Hematopoietic multipotent progenitor cell treated with erythropoietin and hydrocortisone succinate and interleukin-3 and kit ligand, for 4 days (in vitro differentiated cells): ENCODE data around the gene ARPP19.
"Not testable (repeated sequence)": the region's sequence is repeated elsewhere in the genome, so short reads cannot be mapped to it uniquely, and the experiment has no call there.

Experiments used
- DNase-seq: peaks from one replicate; pipeline ENCODE4 v3.0.0-alpha.2; 2015

Gene ARPP19, protein sequence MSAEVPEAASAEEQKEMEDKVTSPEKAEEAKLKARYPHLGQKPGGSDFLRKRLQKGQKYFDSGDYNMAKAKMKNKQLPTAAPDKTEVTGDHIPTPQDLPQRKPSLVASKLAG

DNA sequence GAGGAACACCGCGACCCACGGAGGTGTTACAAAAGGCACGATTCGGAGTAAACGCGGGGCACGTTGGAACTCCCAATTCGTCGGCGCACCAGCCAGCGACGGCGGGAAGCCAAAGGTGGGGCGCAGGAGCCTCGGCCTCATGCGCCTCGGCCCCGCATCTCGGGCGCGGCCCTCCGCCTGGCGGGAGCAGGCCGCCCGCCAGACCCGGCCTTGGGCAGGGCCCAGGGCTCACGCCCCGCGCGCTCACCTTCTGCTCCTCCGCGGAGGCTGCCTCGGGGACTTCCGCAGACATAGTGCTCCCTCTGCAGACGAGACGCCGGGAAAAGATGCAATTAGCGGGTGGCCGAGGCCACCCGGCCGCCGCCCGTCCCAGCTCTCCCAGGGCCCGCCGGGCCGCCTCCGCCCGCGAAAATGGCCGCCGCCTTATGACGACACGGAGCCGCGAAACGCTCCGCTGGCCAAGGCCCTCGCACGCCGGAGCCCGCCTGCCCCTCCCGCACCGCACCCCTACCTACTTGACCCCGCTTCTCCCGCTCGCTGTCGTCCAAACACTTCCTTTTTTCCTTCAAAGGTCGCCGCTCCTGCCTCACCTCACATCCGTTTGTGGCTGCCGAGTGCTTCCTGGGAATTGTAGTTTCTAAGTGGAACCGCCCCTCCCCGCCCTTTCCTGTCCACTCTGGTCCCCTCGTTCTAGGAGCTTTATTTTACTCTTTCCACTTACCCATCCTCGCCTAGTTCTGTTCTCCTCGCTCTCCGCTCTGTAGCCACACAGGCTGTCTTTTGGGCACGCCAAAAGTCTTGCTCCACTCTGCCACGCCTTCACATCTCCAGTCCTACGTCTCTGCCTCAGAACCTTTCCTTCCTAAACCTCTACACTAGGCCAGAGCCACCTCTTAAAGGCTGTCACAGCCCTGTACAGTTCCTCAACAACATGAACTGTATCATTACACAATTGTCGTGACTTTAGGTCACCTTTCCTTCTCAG is at the start of gene ARPP19:
Gene ARPP19, minus strand, starts transcription at position 430 of the 985 bp plus-strand sequence. Its CDS starts 138 bp downstream, at position 292.
- peak; percentile 97 for DNase-seq

DNA sequence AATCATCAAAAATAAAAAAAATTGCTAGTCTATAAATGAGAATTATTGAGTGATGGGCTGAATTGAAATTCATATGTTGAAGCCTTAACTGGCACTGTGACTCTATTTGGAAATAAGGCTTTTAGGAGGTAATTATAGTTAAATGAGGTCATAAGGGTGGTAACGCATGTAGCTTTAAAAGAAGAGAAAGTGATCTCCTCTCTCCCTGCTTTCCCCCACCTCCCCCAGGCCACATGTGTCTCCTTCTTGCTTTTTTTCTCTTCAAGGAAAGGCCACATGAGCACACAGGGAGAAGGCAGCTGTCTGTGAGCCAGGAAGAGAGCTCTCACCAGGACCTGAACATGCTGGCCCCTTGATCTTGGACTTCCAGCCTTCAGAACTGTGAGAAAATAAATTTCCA is 48.2 kb upstream of the ARPP19 start:
- DNase-seq, result no peak

DNA sequence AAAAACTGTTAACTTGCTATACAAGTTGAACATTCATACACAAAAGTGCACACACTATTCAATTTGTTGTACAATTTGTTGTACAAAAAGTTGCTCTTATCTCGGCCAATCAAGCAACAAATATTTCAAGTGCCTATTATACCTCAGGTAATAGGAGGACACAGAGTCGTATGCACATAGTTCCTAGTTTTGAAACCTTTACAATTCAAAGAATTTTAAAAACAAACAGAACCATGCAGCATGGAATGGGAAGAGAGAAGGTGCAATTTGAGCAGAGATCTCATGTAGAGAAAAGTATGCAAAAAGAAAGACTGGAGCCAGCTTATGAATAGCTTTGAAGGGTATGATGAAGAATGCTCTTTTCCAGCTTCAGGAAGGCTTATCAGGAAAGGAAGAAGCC is 46.5 kb upstream of the ARPP19 start:
- no peak for DNase-seq

DNA sequence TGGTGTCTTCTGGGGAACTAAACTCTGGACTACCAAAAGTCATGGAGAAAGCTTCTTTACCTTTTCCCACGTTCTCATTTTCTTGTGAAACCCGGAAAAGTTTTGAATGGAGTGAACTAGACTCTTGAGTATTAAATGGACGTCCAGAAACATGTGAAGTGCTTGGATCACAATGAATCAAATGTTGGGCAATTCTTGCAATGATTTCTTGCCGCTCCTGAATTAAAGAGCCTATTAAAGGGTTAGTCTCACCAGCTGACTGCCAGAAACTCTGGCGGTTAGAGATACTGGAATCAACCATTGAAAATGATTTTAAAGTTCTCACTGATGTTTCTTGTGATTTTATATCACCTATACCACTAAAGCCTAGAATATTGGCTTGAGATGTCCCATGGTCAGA is 40.8 kb upstream of the ARPP19 start:
- DNase-seq, result no peak

DNA sequence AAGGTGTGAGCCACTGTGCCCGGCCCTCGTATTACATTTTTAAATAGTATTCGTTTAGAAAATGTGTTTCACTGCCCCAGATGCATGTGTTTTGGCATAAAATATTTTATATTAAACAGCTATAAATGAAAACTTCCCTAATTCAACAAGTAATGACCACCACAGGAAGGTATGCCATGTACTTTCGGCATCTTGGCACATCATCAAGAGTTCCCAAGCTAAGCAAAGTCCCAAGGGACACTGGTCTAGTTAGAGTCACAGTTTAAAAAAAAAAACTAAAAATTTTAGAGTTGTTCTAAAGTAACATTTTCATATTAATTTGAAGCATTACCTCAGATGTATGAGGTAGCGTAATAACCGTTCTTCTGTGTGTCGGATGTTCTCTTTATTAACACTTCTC is 15.6 kb upstream of the ARPP19 start:
- no peak for DNase-seq

DNA sequence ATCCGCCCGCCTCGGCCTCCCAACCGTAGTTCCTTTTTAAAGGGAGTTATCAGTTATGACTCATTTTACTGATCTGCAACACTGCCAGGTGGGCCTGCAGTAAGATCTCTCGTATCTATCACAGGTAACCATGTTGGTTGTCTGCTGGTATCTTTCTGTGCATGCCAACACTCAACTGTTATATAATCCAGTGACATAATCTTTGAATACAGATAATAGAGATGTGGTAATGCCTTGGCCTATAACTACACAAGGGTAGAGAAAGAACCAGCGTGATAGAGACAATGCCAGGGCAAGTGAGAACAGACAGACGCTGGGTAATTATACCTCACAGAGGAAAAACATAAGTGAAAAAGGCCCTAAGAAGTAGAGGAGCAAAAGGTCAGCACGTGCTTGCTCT is 11.0 kb upstream of the ARPP19 start:
- no peak for DNase-seq

DNA sequence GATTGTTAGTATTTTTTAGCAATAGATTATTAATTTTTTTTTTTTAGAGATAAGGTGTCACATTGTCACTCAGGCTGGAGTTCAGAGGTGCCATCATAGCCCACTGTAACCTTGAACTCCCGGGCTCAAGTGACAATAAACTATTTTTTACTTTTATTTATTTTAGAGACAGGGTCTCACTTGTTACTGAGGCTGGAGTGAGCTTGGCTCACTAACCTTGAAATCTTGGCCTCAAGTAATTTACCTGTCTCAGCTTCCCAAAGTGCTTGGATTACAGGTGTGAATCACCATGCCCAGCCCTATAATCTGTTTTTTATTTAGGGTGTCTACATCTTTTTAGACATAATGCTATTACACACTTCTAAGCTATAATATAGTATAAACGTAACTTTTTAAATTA is 7.9 kb upstream of the ARPP19 start:
- no peak for DNase-seq

DNA sequence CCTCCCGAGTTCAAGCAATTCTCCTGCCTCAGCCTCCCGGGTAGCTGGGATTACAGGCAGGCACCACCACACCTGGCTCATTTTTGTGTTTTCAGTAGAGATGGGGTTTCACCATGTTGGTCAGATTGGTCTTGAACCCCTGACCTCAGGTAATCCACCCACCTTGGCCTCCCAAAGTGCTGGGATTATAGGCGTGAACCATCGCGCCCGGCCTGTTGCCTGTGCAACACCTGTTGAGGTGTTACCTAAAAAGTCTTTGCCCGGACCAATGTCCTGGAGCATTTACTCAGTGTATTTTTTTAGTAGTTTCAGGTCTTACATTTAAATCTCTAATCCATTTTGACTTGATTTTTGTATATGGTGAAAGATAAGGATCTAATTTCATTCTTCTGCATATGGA is 6.7 kb upstream of the ARPP19 start:
- DNase-seq, result not testable (repeated sequence)

DNA sequence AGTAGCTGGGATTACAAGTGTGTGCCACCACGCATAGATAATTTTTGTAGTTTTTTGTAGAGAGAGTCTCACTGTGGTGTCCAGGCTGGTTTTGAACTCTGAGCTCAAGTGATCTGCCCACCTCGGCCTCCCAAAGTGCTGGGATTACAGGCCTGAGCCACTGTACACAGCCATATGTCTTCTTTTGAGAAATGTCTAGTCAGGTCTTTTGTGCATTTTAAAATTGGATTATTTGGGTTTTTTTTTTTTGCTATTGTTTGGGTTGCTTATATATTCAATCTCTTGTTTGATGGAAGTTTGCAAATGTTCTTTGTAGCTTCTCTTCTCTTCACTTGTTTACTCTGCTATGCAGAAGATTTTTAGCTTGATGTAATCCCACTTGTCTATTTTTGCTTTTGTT is 6.2 kb upstream of the ARPP19 start:
- DNase-seq, result no peak

DNA sequence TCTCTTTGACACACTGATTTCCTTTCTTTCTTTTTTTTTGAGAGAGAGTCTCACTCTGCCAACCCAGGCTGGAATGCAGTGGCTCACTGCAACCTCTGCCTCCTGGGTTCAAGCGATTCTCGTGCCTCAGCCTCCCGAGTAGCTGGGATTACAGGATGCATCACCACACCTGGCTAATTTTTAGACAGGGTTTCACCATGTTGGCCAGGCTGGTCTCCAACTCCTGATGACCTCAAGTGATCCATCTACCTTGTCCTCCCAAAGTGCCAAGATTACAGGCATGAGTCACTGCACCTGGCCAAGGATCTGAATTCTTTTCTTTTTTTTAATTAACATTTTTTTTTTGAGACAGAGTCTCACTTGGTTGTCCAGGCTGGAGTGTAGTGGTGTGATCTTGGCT is 5.8 kb upstream of the ARPP19 start:
- DNase-seq, result not testable (repeated sequence)

DNA sequence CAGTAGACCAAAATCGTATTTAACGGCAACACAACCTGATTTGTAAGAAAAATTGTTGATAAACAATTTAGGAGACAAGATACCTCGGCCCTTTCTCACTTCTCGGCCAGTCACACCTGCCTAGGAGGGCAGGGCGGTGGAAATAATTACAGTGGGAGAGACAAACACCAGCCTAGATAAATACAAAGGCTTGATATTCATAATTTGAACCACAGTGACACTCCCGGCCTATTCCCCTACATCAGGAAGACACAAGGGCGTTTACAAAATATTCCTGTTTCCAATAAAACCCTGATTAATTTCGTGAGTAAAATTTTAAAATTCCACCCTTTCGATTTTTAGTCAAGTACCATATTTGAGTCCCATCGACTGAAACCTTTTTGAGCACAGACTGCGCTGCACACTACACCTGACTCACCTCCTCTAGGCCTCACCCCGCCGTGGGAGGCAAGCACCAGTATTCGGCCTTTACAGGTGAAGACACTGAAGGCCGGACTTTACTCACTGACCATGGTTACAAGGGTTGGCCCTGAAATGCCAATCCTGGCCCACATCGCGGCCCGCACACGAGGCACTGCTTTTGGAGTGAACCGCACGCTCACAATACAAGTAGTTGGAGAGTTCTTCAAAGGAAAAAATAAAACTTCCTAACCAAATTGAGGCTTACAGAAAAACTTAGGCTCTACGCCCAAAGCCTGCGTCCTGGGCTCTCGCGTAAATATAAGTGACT is 794 bp downstream of the ARPP19 start:
- DNase-seq, result peak; percentile 31

DNA sequence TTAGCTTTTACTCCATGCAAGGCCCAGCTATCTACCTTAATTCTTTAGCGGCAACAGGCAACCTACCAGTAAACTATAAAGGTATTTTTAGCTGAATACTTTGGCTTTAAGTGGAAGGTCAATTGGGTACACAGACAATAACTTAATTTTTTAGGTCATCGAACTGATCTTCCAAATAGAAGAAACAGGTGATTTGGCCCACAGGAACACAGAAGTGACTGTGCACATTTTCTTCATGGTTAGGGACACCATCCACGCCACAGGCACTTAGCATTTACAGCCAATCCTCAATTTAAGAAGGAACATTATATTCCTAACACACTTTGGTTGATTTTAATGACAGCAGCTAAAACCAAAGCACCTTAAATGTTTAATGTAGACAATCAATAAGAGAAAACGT is 1.9 kb downstream of the ARPP19 start:
- DNase-seq, result peak; percentile 27

DNA sequence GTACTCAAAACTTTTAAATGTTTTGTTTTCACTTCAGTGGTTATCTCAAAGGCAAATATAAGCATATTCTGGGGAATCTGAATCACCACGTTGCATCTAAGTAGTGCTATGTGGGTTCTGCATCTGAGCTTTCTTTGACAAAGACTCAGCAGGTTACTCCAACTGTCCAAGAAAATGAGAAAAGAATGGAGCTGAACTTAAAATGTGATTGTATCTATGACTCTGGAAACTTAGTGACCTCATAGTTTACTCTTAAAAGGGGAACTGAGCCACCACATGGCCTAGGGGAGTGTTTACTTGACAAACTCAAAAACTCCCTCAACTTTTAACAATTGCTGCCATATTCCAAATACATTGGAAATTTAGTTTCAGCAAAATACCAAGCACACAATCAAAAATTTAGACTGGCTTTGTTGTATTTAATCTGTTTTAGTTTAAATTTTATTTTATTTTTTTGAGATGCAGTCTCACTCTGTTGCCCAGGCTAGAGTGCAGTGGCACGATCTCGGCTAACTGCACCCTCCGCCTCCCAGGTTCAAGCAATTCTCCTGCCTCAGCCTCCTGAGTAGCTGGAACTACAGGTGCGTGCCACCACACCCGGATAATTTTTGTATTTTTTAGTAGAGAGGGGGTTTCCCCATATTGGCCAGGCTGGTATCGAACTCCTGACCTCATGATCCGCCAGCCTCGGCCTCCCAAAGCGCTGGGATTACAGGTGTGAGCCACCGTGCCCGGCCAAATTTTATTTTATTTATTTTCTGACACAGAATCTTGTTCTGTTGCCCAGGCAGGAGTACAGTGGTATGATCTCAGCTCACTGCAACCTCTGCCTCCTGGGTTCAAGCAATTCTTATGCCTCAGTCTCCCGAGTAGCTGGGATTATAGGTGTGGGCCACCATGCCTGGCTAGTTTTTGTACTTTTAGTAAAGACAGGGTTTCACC is 3.1 kb downstream of the ARPP19 start:
- peak; percentile 76 for DNase-seq

DNA sequence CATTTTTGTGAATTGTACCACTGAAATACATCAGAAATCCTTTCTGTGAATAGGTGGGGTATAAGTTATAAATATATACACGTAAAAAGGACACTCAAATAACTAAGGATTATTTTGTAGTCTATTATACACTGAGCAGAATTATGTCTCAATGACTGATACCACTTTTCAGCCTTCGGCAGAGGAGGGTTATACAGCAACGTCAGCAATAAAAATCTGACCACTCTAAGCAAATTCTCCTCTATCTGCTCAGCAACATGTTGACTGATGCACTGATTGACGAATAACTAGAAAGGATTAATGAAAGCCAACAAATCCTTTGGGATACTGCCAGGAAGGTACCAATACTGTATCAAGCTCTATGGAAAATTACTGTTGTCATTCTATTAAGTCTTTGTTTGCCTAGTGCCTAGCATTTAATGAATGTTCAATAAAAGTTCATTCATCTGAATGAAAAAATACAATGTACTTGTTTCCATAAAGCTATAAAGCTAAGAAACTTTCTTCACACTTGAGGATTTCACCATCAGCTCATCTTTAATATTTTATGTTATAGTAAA is 5.2 kb downstream of the ARPP19 start:
- DNase-seq, result no peak

DNA sequence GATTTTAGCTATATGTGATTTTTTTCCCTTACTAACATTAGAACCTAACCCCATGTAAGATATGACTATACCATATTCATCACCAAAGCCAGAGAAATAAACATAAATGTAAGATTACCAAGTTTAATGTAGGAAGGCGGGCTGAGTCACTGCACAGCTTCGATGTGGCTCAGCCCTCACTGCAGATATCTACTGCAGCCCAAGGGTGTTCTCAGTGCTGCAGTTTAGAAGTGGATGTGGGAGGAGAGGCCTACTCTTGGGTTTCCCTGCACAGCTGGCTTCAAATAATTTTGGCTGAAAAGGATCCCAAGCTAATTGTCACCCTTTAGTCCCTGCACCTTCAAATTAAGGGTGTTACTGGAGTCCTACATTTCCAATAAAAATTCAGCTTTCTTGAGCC is 9.3 kb downstream of the ARPP19 start:
- peak; percentile 31 for DNase-seq

DNA sequence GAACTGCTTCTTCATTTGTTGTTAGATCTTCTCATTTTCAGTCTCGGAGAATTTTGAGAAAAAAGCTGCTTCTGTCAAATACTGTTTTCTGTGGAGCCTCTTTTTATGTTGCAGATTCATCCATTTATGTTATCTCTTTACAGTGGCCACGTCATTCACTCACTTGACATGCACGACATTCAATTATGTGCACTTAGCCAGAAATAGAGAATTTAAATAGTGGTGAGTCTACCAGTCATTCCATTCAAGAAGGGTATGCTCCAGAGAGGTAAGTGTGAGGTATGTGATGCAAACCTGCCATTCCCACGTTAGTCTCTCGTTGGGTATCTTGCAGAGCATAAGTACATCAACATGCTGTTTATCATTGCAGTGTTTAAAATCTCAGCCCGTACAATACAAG is 9.8 kb downstream of the ARPP19 start:
- no peak for DNase-seq

DNA sequence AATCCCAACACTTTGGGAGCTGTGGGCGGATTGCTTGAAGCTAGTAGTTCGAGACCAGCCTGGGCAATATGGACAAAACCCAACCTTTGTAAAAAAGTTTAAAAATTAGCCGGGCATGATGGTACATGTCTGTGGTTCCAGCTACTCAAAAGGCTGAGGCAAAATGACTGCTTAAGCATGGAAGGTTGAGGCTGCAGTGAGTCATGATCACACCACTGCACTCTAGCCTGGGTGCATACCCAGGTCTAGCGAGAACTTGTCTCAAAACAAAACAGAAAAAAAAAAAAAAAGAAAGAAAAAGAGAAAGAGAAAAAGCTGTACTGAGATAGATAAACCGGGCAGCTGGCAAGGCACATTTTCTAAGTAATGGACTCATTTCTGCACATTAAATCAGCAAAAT is 10.6 kb downstream of the ARPP19 start:
- DNase-seq, result peak; percentile 30

DNA sequence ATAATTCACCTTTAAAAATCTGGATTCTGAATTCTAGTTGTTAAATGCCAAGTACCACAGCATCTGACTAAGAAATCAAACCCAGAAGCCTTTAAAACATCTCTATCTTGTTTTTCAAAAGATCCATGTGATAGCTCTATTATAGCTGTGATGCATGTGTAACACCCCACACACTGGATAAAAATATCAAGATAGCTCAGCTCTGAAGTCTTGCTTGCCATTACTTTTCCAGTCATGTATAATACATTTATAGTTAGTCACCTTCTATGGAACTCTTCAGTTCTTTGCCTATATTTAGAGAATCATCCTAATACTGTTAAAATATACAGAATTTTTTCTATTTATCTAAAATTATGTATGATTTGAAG is 11.6 kb downstream of the ARPP19 start:
- no peak for DNase-seq

DNA sequence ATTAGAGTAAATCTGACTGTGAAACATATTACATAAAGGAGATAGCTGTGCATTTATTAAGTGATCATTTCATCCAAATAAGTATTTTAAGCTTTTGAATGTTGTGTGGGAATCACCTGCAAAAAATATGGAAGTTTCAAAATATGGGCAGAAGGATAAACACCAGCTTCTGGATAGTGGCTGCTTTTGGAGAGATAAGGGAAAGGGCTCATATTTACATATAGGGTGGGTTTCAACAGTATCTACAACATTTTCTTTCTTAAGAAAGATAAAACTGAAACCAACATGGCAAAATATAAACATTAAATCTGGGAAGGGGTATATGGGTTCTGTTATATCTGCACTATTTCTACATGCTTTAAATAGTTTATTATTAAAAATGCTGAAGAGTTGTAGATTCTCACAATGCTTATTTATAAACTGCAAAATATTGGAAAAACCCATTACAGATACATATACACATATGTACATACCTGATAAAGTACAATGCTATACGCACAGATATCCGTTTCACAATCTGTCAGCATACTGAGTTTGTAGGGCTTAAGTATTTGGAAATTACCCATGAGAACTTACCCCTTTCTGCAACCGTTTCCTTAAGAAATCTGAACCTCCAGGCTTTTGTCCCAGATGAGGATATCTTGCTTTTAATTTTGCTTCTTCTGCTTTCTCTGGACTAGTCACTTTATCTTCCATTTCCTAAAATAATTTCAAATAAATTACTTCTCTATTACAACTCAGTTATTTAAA is 12.1 kb downstream of the ARPP19 start:
- DNase-seq, result no peak

DNA sequence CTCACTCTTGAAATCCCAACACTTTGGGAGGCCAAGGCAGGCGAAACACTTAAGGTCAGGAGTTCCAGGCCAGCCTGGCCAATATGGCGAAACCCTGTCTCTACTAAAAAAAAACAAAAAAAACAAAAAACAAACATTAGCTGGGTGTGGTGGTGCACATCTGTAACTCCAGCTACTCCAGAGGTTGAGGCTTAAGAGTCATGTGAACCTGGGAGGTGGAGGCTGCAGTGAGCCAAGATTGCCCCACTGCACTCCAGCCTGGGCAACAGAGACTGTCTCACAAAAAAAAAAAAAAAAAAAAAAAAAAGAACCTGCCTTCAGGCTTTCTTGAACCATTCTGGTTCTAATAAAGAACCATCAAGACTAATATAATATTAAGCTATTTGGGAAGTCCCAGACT is 16.5 kb downstream of the ARPP19 start:
- DNase-seq, result no peak

DNA sequence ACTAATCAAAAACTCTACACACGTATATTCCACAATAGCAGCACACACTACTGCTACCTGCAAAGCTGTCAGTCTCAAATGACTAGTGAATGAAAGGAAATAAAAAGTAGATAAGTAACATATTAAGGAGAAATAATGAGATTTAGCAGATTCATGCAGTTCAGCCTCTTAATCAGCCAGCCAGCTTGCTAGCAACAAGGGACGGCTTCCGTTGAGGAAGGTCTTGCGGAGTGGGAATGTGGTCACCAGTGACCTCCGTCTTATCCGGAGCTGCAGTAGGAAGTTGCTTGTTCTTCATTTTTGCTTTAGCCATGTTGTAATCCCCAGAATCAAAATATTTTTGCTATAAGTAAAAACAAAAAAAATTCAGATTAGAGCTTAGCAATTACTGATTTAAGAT is 17.1 kb downstream of the ARPP19 start:
- peak; percentile 81 for DNase-seq

DNA sequence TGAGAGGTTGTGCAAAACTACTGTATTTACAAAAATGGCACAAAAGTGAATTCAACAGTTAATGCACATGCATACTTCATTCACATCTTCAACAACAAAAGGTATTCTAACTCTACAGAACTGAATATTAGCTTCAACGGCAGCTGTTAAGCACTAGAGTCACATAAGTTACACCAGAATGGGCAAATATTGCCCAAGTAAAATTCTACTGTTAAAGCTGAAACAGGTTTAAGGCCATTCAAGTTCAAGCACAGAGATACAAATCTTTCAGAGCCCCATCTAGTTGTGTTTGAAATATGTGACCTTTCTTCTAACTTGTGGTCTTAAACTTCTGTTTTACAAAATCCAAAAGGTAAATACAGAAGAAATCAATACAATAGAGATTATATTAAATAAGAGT is 17.6 kb downstream of the ARPP19 start:
- DNase-seq, result not testable (repeated sequence)
